ENCODE results near the gene SLC22A3.
"Not testable (repeated sequence)": the region's sequence is repeated elsewhere in the genome, so short reads cannot be mapped to it uniquely, and the experiment has no call there.

Gene SLC22A3

GRCh38 chr6:160374836-160375560 is 26.8 kb downstream of the SLC22A3 start:
- no peak for DNase-seq

GRCh38 chr6:160375561-160375949 is 27.4 kb downstream of the SLC22A3 start:
- no peak for DNase-seq

DNA sequence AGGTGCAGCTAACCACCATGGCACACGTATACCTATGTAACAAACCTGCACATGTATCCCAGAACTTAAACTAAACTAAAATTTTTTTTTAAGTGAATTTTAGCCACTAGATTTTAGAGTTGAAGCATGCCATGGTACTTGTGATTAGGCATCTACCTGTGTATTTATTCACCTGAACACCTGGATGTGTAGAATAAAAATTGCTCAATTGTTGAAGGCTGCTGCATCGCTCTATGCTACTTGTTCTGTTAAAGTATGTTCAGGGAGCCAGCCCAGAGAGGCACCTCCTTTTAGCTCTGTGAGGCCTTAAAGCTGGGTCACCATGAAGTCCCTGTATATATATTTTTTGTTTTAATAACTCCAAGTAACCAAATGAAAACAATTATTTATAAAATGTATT is 28.3 kb downstream of the SLC22A3 start:
- no peak for DNase-seq

DNA sequence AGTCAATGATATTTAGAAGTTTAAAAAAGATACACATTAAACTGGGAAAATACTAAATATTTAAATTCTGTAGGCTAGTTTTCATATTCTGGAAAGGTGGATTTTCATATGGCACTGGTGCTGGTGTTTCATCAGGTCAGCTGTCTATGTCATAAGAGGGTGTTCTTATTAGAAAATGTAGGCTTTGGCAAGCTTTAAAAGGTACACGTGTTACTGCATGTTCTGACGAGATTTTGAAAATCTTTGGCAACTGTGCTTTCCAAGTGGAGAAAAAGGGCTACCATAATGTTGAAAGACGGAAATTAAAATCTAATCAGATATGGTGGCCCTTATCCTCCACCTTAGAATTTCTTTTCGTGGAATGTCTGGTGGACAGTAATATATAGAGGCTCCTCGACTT is 30.0 kb downstream of the SLC22A3 start:
- no peak for DNase-seq

DNA sequence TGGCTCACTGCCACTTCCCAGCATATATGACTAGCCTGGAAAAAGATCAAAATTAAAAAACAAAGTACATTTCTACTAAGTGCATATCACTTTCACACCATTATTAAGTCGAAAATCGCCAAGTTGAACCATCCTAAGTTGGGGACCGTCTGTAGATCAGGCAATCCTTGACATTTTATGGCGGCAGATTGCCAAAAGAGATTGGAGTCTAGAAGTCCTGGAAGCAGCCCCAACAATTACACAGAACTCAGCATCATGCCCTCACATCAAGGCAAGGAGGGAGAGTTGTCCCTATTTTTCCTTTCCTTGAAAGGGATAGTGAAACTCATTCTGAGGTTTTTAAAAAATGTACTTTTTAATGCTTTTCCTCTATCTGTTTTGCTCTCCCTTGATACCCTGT is 30.7 kb downstream of the SLC22A3 start:
- DNase-seq = no peak

GRCh38 chr6:160379466-160379865 is 31.3 kb downstream of the SLC22A3 start:
- DNase-seq = no peak

DNA sequence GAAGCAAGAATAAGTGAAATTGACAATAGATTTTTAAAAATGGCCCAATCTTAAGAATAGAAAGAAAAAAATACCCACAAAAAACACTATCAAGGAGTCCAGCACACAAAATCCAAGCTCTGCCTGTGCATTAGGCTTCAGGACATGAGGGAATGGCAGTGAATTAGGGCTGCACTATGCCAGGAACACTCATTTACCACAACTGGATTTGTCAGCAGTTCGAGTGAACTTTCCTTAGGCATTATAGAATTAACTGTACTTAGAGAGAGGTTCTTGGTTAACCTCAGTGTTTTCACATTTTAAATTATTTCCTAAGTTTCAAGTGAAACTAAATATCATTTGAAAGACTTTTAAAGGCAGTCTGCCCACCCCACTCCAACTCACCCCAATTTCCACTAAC is 34.8 kb downstream of the SLC22A3 start:
- no peak for DNase-seq

DNA sequence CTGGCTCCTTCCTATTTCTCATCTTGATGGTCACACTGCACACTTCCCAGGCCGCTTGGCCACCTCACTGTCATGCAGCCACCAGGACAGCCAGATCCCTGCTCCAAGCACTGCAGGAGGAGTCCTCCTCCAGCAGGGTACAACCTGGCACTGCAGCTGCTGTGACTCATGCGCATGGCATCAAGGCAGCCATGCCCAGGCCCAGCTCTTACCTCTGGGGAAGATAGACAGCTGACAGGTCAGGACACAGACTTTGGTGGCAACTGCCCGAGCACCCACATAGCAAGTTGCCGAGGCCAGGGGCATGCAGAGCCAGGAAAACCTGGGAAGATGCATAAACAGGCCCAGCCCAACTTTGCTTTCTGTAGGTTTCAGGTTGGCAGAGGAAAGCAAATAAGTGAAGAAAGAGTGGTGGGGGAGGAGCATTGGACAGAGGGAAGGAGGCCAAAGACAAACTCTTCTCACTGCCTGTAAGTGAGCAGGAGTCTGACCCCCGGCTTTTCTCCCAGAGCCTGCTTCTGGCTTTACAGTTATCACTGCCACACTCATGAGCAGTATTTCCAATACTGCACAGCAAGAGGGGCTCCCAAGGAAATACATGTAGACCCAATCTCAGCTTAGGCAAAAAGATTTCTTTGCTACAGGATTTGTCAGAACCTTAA is 38.8 kb downstream of the SLC22A3 start:
- no peak for DNase-seq

DNA sequence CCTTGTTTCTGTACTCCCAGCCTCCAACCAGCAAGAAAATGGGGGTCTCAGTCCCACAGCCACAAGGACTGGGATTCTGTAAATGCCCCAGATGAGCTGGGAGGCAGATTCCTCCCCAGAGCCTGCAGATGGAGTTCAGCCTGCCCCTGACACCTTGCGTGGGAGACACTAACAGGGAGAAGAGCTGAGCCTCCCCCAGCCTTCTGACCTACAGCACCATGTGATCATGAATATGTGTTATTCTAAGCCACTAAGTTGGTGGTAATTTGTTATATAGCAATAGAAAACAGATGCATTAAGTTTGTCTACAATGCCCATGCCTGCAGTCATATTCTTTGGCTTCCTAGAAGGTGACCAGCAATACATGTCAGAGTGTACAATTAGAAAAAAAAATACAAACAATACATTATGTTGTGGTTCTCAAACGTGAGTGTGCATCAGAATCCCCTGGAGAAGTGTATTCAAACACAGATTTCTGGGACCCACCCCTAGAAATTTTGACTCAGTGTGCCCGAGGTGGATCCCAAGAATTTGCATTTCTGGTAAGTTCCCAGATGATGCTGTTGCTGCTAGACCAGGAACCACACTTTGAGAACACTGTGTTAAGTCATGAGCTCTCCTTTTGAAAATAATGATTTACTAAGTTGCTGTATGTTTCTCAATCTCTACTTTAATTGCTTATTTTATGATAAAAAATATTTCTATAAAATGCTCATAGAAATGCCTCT is 39.9 kb downstream of the SLC22A3 start:
- no peak for DNase-seq

GRCh38 chr6:160388922-160389321 is 40.7 kb downstream of the SLC22A3 start:
- no peak for DNase-seq

GRCh38 chr6:160391419-160392116 is 43.4 kb downstream of the SLC22A3 start:
- no peak for DNase-seq

- DNase-seq = not testable (repeated sequence)
These were observed 45.3 kb downstream of the SLC22A3 start for GRCh38 chr6:160393442-160393841.

DNA sequence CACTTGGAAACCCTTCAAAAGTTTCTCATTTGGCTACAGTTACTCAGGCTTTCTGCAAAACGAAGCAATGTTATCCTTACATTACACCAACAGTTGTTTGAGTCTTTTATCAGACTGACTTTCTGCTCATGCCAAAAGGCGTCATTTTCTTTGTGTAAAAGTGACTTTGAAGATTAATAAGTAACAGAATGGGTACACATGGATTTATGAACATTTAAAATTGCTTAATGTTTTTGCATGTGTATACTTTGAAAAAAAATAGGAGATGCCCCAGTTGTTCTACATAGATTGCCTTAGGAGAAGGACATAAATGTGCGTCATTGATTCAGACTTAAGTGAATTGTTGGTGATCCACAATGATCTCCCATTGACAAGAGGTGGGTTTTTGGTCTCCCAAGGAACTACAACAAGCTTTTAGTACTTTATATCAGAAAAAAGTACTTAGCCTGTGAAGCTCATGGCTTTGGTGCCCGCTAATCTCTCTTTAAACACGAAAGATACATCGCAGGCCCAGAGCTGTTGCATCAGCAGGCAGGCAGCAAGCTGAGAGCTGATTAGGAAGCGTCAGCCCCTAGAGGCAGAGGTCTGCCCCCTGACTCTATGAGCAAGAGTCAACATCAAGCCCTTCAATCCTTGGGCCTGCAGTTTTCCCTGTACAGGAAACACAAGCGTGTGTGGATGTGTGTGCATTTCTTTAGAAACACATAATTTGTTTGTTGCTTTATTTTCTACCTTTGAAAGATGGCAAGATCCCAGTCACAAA is 45.9 kb downstream of the SLC22A3 start:
- no peak for DNase-seq

GRCh38 chr6:160394654-160395035 is 46.5 kb downstream of the SLC22A3 start:
- no peak for DNase-seq

DNA sequence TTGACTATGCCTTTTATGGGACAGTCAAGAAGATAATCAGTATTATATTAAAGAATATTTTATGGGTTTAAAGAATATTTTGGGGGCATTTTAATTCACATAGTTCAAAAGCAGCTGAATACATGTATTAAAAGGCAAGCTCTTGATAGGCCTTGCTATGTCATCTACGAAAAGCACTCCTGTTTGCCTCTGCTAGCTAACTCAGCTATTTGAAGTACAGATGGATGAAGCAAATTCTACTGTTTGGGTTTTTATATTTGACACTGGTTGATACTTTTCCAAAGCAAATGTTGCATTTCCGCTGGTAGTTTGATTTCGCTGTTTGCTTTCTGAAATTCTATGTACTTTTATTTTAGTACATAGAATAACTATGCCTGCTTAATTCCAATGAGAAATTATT is 47.0 kb downstream of the SLC22A3 start:
- no peak for DNase-seq

DNA sequence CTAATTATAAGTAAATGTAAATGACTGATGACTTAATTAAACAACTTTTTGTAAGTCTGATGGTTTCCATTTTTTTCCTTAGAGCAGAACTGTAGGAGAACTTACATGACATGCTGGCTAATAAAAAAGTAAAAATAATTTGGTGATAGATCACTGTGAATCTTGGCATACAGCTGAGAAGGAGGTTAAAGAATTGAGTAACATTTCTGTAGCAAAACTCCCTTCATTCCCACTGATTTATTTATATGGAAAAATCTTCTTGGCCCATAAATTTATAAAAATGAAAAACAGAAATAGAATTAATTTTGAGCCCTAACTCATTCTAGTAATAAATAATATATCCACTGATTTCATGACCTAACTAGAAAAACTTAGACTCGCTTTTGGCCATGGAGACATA is 48.1 kb downstream of the SLC22A3 start:
- no peak for DNase-seq

DNA sequence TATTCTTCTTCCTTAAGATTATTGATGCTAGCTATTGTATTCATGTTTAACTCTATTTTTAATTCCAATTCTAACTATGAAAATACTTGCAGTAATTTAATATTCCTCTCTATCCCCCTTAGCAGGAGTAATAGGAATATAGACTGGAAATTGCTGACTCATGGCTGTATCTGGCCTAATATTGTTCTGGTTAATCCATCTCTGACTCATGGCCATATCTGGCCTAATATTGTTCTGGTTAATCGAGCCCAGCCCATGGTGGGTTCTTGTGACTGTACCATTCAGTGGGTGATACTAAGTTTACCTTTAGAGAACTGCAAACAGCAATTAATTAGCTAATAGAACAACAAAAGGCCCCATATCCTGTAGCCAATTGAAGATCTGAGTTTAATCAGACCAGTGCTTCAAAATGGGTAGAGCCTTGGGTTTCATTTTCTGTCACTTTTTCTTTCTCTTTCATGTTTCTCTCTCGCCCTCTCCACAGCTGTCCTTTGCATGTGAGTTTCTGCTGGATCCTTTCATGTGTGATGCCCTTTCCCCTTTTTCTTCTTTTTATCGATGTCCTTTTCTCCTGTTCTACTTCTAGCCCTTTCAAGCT is 50.6 kb downstream of the SLC22A3 start:
- DNase-seq = peak; percentile 3

DNA sequence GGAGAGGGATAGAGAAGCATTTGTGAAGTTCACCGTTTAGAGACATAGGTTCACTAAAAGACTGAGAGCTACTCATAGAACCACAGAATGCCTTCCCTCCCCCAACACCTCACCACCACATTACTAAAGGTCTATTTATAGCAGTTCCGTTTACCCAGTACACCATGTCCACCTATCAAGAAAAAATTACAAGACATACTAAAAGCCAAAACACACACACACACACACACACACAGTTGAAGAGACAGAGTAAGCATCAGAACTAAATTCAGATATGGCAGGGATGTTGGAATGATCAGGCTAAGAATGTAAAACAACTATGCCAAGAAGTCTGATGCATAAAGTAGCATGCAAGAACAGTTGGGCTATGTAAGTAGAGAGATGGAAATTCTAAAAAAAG is 52.3 kb downstream of the SLC22A3 start:
- DNase-seq = peak; percentile 29

DNA sequence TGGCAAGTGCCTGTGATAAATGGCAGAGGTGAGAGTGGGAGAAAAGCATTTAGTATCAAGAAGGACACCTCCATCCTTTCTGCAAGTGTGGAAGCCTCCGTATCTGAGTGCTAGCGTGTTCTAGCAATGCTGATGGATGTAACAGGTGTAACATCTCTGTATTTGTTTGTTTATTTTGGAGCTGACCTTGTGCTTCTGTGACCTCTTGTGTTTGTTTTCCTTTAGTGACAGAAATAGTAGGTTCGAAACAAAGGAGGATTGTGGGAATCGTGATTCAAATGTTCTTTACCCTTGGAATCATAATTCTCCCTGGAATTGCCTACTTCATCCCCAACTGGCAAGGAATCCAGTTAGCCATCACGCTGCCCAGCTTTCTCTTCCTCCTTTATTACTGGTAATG is 60.4 kb downstream of the SLC22A3 start:
- DNase-seq = no peak

GRCh38 chr6:160412993-160413392 is 64.8 kb downstream of the SLC22A3 start:
- no peak for DNase-seq

GRCh38 chr6:160417146-160417545 is 69.0 kb downstream of the SLC22A3 start:
- no peak for DNase-seq

DNA sequence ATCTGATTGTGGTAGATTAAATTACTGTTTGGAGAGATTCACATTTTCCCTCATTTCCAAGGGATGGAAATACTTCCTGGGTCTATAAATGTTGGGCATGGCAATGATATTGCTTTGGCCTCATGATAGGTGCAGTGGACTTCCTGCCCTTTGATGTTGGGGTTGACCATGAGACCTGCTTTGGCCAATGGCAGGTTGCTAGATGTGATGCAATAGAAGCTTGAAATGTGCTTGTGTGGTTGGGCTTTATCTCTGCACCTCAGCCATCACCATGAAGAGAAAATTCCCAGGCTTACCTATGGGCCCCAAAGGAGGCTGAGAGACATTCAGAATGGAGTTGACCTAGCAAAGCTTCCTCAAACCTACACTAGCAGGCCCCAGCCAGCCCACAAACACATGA is 69.4 kb downstream of the SLC22A3 start:
- no peak for DNase-seq

Data from CD4-positive, alpha-beta T cell treated with Interleukin-12 subunit alpha and Interleukin-12 subunit beta, for 1 hour (primary cell).